HK-2 (cell line): ENCODE measurements around the gene ATP1A4.

Experiments used
- DNase-seq: peaks from one replicate; pipeline ENCODE4 v3.0.0-alpha.2; 2018; ENCODE audit not compliant: unreplicated experiment

The ATP1A4 gene

DNA sequence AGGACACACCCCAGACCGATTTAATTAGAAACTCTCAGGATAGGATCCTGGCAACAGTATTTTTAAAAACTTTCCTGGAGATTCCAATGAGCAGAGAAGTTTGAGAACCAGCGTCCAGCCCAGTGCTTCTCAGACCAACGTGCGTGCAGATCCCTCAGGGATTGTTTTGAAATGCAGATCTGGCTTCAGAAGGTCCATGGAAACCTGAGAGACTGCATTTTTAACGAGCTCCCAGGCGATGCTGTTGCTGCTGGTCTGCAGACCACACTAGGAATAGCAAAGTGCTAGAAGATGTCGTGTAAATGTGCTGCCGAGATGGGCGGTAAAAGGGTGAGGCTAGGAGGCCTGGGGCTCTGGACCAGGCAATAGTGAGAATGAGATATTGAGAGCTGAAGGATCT, 20.6 kb downstream of the ATP1A4 start:
- DNase-seq: no peak

DNA sequence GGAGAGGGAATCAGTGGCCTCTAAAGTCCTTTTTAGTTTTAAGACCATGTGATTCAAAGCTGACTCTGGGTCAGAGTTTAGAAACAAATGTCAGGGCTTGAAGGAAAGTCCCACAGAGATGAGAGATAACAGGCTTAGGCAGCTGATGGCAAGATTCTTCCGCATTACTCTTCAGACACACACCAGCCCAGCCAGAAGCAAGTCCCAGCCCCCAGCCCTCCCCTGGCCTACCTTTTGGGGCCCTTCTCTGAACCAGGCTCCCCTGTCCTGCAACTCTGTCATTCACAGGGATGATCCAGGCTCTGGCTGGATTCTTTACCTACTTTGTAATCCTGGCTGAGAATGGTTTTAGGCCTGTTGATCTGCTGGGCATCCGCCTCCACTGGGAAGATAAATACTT, 25.8 kb downstream of the ATP1A4 start:
- DNase-seq: no peak

GRCh38 chr1:160177667-160178066, 26.3 kb downstream of the ATP1A4 start:
- DNase-seq: no peak

DNA sequence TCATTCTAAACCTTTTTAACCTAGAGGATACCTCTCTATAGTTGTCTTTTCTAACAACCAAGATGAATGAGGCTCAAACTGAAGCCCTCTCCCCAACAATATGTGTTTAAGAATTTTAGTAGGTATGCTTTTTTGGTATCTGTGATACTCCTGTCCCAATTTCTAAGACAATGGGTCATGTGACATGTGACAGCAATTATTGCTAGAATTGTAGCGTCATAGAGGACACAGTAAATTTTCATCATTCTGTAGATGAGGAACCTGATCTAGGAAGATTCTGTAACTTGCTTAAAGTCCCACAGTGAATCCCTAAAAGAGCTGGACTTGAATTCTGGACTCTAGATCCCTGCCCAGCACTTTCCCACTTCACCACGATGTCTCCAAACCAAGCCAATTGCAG, 27.3 kb downstream of the ATP1A4 start:
- no peak for DNase-seq

- DNase-seq: no peak
Measured at GRCh38 chr1:160179336-160179735, 27.9 kb downstream of the ATP1A4 start.

DNA sequence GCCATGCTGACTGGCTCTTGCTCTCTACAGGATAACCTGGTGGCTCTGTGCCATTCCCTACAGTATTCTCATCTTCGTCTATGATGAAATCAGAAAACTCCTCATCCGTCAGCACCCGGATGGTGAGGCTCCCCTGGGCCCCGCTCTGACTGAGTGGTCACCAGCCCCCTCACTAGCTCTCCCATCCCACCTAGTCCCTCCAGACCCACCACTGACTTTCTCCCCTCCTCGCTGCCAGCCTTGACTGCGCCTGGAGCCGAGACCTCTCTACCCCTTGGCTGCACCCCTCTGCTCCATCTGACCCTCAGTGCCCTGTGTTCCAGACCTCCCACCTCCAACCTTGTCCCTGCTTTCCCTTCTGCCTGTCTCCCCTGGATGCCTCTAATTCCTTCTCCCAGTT, 34.8 kb downstream of the ATP1A4 start:
- DNase-seq: no peak

DNA sequence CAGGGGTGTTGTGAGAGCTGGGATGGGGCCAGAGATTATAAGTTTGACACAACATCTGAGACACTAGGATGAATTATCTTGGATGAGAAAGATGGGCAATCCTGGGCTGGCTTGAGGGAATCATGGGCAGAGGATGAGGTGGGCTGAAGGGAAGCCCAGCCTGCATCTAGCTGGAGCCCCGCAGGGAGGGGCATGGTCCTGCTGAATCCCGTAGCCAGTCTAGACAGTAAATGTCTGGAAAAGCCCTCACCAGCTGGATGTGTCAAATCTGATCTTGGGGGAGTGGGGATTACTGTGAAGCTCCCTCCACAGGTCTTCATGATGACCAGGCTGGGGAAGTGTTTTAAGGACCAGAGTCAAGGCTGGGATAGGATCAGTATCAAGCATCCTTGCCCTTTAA, 35.3 kb downstream of the ATP1A4 start:
- DNase-seq: no peak

- no peak for DNase-seq
Measured at GRCh38 chr1:160187407-160187806, 36.0 kb downstream of the ATP1A4 start.

DNA sequence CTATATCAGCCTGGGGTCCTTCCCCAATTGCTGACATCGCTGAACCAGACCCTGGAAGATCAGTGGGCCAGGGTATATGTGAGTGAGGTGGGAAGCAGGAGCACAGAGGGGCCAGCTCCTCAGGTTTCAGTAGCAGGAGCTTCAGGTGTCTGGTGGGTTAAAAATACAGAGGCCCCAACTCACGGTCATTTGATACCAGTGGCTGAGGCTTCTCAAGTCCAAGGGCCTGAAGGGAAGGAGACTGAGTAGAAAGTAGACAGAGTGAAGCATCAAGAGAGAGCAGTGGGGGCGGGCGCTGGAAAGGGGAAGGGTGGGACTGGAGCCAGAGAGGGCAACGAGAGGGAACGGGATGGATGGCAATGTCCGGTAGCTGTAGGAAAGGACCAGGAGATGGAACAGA, 36.9 kb downstream of the ATP1A4 start:
- no peak for DNase-seq

- no peak for DNase-seq
Measured at GRCh38 chr1:160189649-160190625, 38.5 kb downstream of the ATP1A4 start, which contains the start of gene CASQ1. Gene CASQ1, plus strand, starts transcription at chr1:160190575. Its CDS starts 177 bp downstream, at chr1:160190752.

- DNase-seq: no peak
Measured at GRCh38 chr1:160191756-160192155, 40.4 kb downstream of the ATP1A4 start.

GRCh38 chr1:160192234-160192633, 40.8 kb downstream of the ATP1A4 start:
- no peak for DNase-seq

DNA sequence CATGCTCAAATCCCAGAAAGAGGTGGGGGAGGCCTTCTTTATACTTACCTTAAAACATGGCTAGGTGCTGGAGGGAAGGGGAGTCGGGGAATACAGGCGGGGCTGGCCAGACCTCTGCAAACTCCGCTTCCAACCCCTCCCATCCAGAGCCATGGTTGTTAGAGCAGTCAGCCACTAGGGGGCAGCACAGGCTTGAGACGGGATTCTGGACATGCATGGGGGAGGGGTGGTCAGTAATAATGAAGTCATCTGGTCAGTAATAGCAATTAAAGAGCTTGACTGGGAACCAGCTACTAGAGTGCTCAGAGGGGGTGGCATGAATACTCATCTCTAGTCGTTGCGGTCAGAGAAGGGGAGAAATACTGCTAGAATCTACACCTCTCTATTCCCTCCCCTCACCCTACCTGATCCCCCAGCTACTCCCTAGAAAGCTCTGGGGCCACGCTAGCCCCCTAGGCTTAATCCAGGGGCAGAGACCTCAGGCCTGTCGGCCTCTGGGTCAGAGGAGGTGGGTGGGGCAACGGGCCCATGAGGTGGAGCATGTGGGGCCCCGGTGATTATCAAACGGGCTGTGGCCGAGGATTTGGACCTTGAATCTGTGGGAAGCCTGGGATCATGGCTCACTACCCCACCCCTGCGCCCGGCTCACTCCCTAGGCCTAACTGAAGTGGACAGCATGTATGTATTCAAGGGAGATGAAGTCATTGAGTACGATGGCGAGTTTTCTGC, 41.9 kb downstream of the ATP1A4 start:
- DNase-seq: peak; percentile 91

GRCh38 chr1:160193832-160194736, 42.7 kb downstream of the ATP1A4 start:
- DNase-seq: no peak

GRCh38 chr1:160194737-160195059, 43.3 kb downstream of the ATP1A4 start:
- DNase-seq: no peak

DNA sequence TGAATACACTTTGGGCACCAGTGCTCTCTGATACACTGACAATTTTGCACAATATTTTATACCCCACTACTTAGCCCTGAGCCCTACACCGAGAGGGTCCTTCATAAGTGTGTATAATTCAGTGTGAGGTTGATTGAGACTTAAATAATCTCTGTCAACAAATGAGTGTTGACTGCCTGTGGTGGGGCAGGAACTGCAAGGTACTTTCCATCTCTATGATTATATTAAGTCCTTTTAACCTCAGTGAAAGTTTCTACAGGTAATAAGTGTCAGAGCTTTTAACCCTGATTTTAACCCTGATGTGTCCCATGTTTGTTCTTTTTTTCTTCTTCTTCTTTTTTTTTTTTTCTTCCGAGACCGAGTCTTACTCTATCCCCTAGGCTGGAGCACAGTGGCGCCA, 44.7 kb downstream of the ATP1A4 start:
- no peak for DNase-seq

GRCh38 chr1:160197231-160197630, 45.8 kb downstream of the ATP1A4 start:
- no peak for DNase-seq

DNA sequence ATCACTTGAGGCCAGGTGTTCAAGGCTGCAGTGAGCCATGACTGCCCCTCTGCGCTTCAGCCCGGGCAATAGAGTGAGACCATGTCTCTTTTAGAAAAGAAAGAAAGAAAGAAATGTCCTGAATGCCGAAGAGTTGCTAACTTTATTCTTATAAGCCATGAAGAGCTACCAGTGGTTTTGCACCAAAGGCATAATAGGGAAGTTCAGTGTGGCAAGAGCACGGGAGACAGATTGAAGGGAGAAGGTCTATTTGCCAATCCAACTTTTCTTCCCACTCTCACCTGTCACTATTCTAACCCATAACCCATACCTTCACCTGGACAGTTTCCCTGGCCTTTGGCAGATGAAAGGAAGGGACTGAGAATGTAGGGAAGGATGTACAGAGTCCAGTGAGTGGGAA, 49.4 kb downstream of the ATP1A4 start:
- DNase-seq: no peak

- DNase-seq: no peak
Measured at GRCh38 chr1:160204526-160205241, 53.3 kb downstream of the ATP1A4 start.

DNA sequence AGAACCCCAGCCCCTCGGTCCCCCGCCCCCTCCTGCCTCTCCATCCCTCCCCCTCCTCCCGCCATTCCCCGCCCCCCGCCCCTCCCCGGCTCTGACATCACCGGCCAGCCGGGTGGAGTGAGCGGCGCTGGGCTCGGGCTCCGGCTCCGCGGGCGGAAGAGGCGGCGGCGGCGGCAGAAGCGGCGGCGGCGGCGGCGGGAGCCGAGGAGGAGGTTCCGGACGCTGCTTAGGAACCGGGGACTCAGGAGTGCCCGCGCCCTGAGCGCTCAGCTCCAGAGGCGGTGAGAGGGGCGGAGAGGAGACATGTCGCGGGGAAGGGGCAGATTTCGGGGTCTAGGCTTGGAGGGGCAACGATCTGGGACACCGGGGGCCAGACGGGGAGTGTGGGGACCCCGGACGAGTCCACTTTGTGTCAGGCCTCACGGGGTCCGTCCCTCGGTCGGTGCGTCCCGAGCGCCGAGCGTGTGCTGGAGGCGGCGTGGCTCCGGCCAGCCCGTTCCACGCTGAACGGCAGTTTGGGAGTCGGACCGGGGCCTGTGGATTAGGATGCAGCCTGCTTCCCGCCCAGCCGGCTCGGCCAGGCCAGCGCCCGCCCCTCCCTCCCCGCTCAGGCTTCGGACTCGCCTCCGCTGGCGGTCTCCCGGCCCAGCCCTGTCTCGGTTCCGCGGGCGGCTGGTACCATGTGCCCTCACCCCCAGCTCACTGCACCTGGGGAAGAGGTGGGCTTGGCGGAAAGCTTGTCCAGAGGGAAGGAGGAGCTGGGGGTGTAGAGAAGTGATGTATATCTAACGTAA, 54.0 kb downstream of the ATP1A4 start, which contains the start of gene PEA15:
TSS of gene PEA15 (plus strand) at position 143 of the 794 bp plus-strand sequence. CDS start 6,161 bp downstream, outside the sequence.
- peak; percentile 71 for DNase-seq
